GM12872 (cell line): ENCODE measurements around the gene EIF2B1.

Experiments
- TF ChIP-seq, protein P1 (sequence below): IDR thresholded peaks from 3 replicates; pipeline ENCODE4 v1.5.1; 2011; ENCODE audit warnings: low read depth, mild to moderate bottlenecking, low read length, moderate library complexity; ENCODE audit not compliant: insufficient read depth

The EIF2B1 gene

DNA sequence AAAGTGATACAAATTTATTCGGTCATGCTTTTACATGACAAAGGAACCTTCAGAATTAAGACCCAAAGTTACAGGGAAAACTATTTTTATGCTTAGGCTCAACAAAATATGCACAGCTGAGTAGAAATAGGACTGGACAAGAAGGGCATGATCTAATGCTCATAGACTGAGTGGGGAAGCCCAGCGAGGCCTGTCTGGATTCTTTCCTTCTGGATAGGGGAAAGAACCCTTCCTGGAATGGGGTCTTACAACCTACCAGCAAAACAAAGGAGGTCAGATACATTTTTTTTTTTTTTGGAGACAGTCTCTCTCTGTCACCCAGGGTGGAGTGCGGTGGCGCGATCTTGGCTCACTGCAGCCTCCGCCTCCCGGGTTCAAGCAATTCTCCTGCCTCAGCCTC lies 33.8 kb downstream of the EIF2B1 start:
- TF ChIP-seq, protein P1, sequence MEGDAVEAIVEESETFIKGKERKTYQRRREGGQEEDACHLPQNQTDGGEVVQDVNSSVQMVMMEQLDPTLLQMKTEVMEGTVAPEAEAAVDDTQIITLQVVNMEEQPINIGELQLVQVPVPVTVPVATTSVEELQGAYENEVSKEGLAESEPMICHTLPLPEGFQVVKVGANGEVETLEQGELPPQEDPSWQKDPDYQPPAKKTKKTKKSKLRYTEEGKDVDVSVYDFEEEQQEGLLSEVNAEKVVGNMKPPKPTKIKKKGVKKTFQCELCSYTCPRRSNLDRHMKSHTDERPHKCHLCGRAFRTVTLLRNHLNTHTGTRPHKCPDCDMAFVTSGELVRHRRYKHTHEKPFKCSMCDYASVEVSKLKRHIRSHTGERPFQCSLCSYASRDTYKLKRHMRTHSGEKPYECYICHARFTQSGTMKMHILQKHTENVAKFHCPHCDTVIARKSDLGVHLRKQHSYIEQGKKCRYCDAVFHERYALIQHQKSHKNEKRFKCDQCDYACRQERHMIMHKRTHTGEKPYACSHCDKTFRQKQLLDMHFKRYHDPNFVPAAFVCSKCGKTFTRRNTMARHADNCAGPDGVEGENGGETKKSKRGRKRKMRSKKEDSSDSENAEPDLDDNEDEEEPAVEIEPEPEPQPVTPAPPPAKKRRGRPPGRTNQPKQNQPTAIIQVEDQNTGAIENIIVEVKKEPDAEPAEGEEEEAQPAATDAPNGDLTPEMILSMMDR, result no peak

DNA sequence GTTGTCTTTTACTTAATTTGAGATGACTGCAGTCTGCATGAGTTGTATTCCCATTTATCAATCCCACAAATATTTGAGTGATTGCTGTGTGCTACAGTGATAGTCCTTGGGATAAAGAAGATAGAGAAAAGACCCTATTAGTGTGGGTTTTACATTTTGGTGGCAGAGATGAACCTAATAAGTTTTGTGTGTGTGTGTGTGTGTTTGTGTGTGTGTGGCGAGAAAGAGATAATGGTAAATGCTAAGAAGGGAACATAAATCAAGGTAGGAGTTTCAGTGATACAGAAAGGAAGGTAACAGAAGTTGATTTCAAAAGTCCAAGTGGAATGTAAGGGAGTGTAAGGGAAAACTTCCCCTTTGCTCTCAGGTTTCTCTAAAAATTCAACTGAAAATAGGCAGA lies 34.2 kb downstream of the EIF2B1 start:
- TF ChIP-seq, protein P1, result no peak

DNA sequence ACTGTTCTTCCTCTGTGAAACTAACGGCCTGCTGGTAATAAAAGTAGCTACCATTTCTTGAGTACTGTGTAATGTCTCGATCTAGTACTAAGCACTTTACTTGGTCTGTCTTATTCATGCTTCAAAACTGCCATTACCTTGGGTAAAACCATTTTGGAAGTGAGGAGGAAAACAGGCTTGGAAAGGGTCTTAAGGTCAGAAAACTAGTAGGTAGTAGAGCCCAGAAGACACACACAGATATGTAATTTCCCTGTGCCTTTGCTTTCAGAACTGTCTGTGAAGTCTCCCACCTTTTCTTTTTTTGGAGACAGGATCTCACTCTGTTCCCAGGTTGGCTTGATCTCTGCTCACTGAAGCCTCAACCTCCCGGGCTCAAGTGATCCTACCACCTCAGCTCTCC lies 35.0 kb downstream of the EIF2B1 start:
- TF ChIP-seq, protein P1, result no peak

DNA sequence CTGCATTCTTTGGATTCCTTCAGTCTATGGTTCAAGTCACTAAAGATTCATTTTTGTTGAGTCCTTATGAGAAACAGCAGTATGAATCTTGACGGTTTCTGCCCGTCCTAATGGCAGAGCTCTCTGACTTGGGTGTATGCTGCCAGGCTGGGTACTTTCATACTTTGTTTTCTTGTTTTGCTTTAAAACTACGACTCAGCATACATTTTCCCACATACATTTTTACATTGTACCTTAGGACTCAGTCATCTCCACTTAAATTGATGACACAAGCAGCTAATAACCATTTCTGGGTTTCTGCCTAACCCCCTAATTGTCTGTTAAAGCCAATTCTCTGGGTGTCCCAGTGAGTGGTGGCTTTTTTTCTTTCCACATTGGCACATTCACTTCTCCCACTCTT lies 36.4 kb downstream of the EIF2B1 start:
- TF ChIP-seq, protein P1, result no peak

DNA sequence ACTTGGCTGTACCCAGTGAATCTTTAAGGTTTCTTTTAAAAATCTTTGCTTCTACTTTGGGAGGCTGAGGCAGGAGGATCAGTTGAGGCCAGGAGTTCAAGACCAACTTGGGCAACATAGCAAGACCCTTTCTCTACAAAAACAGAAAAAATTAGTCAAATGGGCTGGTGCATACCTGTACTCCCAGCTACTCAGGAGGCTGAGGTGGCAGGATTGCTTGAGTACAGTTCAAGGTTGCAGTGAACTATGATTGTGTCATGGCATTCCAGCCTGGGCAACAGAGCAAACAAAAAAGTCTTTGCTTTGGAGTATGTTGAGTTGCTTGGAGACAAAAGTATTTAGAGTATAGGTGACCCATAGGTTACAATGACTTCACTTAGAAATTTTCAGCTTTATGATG lies 37.8 kb downstream of the EIF2B1 start:
- TF ChIP-seq, protein P1, result no peak

DNA sequence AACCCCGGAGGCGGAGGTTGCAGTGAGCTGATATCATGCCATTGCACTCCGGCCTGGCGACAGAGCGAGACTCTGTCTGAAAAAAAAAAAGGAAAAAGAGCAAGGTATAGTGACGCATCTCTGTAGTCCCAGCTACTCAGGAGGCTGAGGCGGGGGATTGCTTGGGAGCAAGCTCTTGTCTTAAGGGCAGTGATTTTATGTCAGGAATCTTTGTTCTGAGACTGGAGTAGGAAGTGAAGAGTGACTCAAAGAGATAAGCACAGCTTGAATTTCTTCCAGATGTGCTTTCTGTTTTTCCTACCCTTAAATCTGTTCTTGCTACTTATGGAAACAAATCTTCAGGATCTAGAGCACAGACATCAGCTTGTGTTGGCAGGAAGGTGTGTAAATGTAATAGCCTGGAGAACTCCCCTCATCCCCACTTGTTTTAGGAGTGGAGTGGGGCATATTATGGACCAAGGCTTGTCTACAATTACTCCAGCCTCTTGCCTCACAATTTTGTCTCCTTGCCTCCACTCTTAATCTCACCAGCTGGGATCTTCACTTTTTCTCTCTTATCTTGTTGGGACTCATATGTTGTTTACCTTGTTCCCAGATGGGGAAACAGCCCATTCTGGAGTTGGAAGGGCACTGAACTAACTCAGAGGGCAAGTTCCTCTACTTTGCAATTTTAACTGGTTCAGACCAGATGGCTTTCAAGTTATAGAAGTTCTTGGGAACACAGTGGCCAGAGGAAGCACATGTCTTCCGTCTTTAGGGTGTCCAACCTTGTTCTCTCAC lies 41.6 kb downstream of the EIF2B1 start:
- TF ChIP-seq, protein P1, result no peak

DNA sequence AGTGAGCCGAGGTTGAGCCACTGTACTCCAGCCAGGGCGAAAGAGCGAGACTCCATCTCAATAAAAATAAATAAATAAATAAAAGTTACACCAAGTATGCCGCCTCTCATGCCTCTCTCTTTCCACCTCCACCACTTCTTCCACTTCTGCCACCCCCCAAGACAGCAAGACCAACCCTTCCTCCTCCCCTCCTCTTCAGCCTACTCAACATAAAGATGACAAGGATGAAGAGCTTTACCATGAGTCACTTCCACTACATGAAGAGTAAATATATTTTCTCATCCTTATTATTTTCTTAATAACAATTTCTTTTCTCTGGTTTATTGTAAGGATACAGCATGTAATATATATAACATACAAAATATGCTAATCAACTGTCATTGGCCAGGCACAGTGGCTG lies 52.7 kb downstream of the EIF2B1 start:
- TF ChIP-seq, protein P1, result no peak
